Measurements from ENCODE around the gene DOK7. TPM values are rescaled to one million over a fixed set of nuclear protein-coding genes. Genes with fewer than 3 reads are reported as not detected.

DOK7 gene
- polyA plus RNA-seq, 4 donors = 1.6 to 3.5 (median 2.6) TPM

DNA sequence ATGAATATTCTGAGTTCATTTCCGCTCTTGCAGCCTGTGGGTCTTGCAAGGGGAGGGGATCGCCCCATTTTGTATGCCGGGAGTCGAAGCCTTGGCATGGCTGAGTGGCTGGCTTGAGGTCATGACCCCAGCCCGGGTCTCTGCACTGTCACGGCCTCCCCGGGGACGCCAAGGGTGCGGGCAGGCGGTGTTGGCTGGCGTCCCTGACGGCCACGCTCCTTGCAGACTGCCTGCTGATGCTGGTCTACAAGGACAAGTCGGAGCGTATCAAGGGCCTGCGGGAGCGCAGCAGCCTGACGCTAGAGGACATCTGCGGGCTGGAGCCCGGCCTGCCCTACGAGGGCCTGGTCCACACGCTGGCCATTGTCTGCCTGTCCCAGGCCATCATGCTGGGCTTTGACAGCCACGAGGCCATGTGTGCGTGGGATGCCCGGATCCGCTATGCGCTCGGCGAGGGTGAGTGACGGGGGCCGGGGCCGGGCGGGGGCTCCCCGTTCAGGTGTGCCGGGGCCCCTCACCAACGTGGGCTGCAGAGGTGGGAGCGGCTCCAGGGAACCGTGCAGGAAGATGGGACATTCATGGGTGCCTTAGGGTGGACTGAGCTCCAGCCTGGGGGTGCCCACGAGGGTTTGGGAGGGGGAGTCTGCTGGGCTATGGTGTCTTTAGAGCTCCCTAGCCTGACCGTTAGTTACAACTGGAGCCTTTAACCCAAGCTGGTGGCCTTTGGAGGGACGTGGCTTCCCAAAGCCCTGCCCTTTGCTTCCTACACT lies 10.3 kb downstream of the DOK7 start:
- no peak for DNase-seq (ENCODE audit: low read depth in 4 of 4, low spot score in 3 of 4)

DNA sequence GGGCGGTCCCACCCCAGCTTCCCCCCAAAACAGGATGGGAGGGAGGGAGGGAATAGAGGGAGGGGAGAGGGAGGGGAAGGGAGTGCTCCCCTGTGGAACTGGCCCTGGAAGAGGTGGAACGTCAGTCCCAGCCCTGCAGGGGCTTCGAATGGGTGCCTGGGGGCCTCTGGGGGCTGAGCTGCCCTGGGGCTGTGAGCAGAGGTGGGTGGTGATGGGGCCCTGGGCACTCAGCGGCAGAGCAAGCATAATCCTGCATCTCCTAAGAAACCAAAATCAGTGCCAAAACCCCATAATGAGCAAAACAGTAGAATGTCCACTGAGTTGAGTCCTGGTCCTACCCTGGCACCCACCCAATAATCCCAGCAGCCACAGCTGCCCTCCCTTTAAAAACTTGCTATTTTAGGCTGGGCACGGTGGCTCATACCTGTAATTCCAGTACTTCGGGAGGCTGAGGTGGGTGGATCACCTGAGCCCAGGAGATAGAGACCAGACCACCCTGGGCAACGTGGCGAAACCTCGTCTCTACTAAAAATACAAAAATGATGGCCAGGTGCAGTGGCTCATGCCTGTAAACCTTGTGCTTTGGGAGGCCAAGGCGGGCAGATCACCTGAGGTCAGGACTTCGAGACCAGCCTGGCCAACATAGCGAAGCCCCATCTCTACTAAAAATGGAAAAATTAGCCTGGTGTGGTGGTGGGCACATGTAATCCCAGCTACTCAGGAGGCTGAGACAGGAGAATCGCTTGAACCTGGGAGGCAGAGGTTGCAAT lies 11.1 kb downstream of the DOK7 start:
- DNase-seq (ENCODE audit: low read depth in 4 of 4, low spot score in 3 of 4) = no peak

- no peak for DNase-seq (ENCODE audit: low read depth in 4 of 4, low spot score in 3 of 4)
Observed at GRCh38 chr4:3475041-3475712, 12.1 kb downstream of the DOK7 start.

DNA sequence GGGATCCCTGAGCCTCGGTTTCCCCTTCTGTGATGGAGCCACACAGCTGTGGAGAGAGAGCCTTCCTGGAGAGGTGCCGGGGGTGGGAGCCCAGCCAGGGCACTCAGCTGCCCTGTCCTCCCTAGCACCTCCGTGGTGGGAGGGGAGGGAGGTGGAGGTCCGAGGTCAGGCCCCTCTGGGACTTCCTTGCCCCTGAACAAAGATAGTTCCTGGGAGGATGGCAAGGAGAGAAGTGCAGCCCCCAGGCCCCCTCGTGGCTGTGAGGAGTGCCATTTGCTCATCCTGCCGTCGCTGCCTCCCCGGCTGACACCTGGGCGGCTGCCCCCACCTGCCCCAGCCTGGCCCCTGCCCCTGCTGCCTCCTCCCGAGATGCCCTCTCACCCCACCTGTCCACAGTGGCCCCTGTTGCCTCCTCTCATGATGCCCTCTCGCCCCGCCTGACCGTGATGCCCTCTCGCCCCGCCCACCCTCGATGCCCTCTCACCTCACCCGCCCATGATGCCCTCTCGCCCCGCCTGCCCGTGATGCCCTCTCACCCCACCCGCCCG lies 12.7 kb downstream of the DOK7 start:
- no peak for DNase-seq (ENCODE audit: low read depth in 4 of 4, low spot score in 3 of 4)

GRCh38 chr4:3476341-3476747 lies 13.2 kb downstream of the DOK7 start:
- no peak for DNase-seq (ENCODE audit: low read depth in 4 of 4, low spot score in 3 of 4)

DNA sequence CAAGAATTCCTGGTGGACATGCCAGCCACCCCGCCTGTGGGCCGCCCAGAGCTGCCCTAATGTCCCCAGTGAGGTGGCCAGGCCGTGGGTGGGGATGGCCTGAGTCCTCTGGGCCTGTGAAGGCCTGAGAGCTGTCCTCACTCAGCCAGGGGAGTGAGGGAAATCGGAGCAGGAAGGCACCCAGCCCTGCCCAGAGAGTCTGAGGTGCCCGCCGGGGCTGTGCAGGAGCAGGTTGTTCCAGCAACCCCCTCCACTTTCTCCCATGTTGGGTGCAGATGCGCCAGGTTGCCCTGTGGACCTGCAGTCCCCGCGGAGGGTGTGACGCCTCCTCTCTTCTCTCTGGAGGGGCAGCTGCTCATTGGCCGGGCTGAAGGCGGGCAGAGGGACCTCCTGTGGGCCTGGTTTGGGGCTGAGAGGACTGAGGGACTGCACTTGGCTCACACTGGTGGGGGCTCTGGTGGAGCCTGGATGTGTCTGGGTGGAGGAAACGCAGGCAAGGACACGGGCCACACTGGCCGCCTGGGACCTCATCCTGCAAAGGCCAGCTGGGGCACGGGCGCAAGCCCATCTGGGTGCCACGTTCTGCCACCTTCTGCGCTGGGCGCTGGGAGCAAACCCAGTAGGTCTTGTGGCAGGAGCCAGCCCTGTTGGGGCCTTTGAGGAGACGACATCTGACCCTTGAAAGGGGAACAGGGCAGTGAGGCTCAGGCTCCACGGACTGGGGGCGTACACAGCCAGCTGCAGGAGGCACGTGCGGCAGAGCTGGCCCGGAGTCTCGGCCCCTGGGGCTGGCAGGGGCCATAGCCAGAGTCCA lies 14.0 kb downstream of the DOK7 start:
- no peak for DNase-seq (ENCODE audit: low read depth in 4 of 4, low spot score in 3 of 4)

DNA sequence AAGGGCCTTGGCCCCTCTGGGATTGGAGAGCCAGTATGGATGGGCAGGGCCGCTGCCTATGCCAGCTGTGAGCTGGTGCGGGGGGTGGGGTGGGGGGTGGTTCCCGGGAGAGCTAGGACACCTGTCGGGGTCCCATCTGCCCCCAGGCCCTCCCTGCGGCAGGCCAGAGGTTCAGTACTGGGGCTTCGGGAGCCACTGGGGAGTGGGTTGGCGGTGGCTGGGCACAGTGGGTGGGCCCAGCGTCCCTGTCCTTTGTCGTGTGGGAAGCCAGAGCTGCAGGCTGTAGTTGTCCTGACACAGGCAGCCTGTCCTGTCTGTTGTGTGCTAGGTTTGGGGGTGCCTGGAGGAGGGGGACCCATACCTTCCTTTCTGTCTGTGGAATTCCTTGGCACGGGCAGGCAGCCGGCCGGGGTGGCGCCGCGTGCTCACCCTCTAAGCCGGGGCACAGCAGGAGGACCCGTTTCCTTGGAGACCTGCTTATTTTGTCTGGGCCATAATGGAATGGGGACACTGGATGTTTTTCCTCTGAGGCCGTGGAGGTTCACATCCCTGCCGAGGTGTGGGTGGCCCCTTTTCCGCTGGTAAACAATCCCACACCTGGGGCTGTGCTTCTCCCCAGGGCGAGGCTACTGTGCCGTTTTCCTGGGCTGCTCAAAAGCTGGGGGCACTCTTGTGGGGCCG lies 14.8 kb downstream of the DOK7 start:
- DNase-seq (ENCODE audit: low read depth in 4 of 4, low spot score in 3 of 4) = no peak

GRCh38 chr4:3478446-3479357 lies 15.6 kb downstream of the DOK7 start:
- no peak for DNase-seq (ENCODE audit: low read depth in 4 of 4, low spot score in 3 of 4)

DNA sequence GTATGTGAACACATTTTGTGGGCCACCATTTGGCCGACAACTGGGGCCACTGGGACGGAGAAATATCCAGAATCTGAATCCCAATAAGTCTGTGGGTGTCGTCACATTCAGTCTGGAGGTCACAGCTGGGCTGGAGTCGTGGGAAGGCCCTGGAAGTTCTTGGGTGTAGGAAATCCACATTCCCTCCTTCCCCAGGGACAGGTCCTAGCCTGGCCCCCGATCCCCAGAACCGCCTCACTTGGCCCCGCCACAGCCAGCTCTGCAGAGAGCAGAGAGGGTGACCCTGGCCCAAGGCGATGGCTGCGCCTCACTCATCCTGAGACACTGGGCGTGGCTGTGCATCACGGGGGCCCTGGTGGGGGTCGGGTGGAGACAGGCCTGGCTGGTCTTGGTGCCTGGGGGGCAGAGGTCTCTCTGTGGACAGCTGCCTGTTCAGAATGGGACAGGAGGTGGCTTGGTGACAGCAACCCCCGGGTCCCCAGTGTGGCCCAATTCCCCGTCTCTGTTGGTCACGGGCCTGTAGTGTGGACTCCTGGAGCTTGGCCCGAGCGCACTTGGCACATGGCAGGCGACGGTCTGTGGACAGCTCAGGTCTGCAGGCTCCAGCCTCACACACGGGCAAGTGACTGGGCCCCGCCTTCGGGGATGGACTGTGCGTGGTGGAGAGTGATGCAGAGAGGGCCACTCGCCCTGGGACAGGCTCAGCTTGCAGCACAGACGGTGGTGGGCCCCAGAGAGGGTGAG lies 16.4 kb downstream of the DOK7 start:
- no peak for DNase-seq (ENCODE audit: low read depth in 4 of 4, low spot score in 3 of 4)

DNA sequence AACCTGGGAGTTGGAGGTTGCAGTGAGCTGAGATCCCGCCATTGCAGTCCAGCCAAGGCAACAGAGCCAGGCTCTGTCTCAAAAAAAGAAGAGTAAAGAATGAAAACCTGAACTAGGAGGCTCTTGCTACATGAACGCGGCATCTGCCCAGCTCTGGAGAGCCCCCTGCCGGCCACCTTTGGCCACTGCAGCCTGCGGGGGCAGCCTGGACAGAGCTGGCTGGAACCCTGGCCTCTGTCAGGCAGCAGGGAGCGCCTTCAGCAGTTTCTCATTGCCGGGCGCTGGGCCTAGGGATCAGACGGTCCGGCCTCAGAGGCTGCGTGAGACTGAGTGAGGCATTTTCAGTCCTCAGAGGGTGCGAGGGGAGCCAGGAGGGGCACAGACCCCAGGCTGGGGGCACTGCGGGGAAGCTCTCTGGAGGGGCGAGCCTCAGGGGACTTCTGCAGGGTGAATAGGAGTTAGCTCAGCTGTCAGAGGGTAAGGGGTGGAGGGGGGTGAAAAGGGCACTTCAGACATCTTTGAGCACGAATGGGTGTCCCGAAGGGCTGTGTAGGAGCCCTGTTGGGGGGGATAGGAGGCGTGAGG lies 17.5 kb downstream of the DOK7 start:
- peak in 3 of 4 donors; percentile 51 to 71 (median 61) for DNase-seq (ENCODE audit: low read depth in 4 of 4, low spot score in 3 of 4)

DNA sequence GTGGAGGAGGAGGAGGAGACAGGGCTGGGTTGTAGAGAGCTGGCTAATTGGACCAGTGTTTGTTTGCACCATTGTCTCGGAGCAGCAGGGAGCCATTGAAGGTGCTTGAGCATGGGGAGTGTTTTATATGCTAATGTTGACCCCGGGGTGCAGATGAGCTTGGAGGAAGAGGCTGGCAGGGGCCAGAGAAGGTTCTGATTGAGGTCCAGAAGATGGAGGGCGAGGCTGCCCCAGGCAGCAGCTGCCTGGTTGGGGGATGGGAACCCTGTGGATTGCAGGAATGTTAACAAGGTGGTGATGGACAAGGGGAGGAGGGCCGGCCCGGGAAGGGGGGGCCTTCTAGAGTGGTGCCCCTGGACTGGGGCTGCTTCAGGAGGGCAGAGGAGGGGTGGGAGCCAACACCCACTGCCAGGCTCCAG lies 18.0 kb downstream of the DOK7 start:
- no peak for DNase-seq (ENCODE audit: low read depth in 4 of 4, low spot score in 3 of 4)

GRCh38 chr4:3481783-3482393 lies 18.8 kb downstream of the DOK7 start:
- DNase-seq (ENCODE audit: low read depth in 4 of 4, low spot score in 3 of 4) = no peak

DNA sequence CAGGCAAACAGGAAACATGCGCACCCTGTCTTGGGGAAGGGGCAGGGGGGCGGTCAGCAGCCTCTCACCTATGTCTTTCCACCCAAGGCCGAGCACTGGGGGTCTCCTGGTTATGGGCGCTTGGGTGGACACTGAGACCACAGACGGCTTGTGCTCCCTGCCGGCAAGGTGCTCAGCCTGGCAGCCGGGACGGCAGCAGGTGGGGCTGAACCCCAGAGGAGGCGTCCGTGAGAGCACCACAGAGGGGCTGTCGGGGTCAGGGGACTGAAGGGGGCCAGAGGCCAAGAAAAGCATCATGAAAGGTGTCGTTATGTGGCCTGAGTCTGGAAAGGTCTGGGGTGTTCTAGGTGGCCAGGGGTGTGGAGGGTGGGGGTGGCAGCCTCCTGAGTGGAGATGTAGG lies 19.6 kb downstream of the DOK7 start:
- DNase-seq (ENCODE audit: low read depth in 4 of 4, low spot score in 3 of 4) = no peak

- no peak for DNase-seq (ENCODE audit: low read depth in 4 of 4, low spot score in 3 of 4)
Observed at GRCh38 chr4:3483471-3483921, 20.4 kb downstream of the DOK7 start.

DNA sequence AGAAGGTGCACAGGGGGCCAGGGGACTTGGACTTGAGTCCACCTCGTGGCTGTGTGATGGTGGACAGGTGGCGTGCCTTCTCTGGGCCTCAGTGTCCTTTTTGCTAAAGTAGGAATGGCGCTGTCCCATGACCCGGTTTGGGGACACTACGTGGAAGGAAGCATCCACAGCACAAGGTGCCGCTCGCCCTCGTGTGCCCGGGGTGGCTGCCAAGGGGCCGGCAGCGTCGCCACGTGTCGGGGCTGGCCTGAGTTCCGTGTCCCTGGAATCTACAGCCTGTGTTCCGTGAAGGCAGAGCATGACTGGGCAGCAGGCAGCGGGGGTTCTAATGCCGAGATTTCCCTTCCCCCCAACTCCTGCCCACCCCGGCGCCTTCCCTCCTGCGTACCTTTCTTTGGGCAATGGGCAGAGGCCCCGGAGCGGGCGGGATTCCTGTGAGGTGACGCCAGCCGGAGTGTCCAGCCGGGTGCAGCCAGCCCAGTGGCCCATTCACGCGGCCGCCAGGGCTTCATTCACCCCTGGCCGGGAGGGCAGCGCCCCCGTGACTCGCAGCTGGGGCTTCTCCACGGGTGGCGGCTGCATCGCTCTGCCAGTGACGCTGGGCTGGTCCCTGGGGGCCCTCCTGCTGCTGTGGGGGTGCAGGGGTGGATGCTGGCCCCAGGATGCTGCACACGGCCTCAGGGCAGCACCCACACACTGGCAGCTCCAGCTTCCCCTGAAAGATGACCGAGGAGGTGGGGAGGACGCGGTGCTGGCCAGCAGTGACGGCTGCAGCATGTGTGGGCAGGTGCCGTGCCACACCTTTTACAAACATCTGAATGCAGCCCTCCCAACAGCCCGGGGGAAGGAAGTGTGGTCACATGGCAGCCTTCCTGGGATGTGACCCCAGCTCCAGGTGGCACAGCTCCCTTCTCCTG lies 21.2 kb downstream of the DOK7 start:
- peak in 1 of 4 donors; percentile 38 for DNase-seq (ENCODE audit: low read depth in 4 of 4, low spot score in 3 of 4)
